DLD1 (cell line): ENCODE measurements around the gene C17orf58.
"Not testable (repeated sequence)": the region's sequence is repeated elsewhere in the genome, so short reads cannot be mapped to it uniquely, and the experiment has no call there.

ENCODE experiments used
- in situ Hi-C: cut with HindIII; loops from 2 replicates; pipeline ENCODE4 v1.10.0; 2017; ENCODE audit warnings: low sequenced_read_pairs

The C17orf58 gene

GRCh38 chr17:67996301-67997171 lies at the start of gene C17orf58:
TSS of gene C17orf58 (minus strand) at chr17:67996469. CDS start at chr17:67996198, 271 bp downstream.
- in situ Hi-C loops: not testable (repeated sequence)

GRCh38 chr17:68036304-68037147 lies 40.3 kb upstream of the C17orf58 start:
- in situ Hi-C loops: no loop called here

DNA sequence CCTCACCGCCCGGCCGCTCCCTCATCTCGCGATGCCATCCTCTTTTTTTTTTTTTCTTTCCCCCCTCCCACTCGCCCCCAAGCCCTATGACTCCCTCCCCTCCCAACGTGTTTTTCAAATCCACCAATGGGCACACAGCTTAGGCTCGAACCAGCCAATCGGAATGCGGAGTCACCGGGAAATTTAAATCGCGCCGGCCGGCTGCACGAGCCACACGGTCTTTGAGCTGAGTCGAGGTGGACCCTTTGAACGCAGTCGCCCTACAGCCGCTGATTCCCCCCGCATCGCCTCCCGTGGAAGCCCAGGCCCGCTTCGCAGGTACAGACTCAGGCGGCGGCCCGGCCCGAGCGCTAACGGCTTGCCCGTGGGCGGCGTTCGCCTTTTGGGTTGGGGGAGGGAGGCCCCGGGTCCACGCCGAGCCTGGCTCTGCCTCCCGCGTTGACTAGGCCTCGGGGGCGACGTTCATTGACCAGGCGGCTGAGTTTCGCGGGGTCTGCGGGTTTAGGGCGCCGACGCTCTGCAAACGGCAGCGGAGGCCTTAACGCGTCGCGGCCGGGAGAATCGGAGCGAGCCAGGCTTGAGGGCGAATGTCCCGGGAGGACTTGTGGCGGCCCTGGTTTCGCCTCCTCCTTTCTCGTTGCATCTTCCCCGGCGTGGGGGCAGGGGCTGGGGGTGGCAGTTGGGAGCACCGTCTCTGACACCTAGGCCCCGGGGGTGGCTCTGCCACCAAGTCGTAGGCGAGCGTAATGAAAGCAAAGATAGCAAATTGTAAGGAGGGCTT lies 39.4 kb upstream of the C17orf58 start, which contains the start of gene KPNA2:
Gene KPNA2, plus strand, starts transcription at position 213 of the 781 bp plus-strand sequence. CDS start 1,398 bp downstream, outside the sequence.
- in situ Hi-C loops: no loop called here

- in situ Hi-C loops: no loop called here
These were observed 38.9 kb upstream of the C17orf58 start for GRCh38 chr17:68035131-68035522.

DNA sequence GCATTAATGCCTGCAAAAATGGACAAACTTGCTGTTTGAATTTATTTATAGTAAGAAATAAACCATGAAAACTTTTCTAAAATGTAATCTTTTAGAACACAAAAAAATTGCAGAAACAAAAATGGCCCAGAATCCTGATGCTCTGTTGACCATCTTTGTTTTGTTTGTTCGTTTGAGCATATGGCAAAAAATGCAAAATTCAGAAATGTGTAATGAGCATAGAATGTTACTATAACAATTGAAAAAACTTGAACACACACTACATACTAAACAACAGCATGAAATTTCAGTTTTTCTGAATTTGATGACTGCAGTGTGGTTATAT lies 38.1 kb upstream of the C17orf58 start:
- in situ Hi-C loops: no loop called here

DNA sequence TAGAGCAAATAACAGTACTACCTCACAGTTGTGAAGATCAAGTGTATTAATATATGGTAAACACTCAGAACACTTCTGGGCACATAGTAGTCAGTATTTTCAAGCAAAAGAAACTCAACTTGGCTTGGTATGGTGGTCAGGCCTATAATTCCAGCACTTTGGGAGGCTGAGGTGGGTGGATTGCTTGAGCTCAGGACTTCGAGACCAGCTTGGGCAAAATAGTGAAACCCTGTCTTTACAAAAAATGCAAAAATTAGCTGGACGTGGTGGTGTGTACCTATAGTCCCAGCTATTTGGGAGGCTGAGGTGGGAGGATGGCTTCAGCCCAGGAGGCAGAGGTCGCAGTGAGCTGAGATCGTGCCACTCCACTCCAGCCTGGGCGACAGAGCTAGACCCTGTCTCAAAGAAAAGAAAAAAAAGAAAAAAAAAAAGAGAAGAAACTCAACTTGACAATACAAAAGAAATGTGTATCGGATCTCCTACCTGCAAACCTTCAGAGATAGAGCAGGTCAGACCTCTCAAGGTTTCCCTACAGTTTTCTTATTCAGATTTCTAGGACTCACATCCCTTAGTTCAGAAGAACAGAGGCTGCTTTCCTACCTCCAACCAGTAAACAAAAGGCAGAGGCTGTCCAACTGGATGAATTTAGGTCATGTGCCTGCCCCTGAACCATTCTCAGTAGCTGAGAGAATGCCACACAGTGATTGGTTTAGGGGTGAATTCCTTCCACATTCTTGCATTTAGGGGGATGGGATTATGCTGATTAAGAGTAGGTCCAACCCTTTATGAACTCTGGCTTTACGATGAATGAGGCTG lies 37.6 kb upstream of the C17orf58 start:
- in situ Hi-C loops: no loop called here

DNA sequence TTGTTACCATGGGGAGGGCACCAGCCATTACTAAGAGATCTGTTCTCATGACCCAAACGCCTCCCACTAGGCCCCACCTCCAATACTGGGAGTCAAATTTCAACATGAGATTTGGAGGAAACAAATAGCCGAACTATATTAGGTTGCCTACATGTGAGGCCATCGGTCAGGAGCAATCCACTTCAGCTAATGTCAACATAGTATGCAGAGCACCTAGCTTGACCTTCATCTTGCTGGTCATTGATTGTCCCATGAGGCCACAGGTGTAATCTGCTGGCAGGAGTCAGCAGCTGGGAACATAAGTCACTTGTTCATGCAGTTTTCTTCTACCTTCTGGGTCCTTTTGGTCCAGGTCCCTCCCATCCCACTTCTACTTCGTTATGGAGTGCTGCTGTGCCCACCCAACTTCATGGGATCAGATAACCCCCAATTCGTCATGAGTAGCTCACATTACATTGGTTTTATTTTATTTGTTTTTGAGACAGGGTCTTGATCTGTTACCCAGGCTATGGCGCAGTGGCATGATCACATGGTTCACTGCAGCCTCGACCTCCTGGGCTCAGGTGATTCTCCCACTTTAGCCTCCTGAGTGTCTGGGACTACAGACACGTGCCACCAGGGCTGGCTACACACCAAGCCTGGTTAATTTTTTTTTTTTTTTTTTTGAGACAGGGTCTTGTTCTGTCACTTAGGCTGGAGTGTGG lies 33.4 kb upstream of the C17orf58 start:
- in situ Hi-C loops: no loop called here

- in situ Hi-C loops: not testable (repeated sequence)
These were observed 26.3 kb upstream of the C17orf58 start for GRCh38 chr17:68022547-68022946.

GRCh38 chr17:68021963-68022362 lies 25.7 kb upstream of the C17orf58 start:
- in situ Hi-C loops: no loop called here

GRCh38 chr17:68020791-68021190 lies 24.5 kb upstream of the C17orf58 start:
- in situ Hi-C loops: not testable (repeated sequence)

GRCh38 chr17:68020409-68020756 lies 24.1 kb upstream of the C17orf58 start:
- in situ Hi-C loops: no loop called here

DNA sequence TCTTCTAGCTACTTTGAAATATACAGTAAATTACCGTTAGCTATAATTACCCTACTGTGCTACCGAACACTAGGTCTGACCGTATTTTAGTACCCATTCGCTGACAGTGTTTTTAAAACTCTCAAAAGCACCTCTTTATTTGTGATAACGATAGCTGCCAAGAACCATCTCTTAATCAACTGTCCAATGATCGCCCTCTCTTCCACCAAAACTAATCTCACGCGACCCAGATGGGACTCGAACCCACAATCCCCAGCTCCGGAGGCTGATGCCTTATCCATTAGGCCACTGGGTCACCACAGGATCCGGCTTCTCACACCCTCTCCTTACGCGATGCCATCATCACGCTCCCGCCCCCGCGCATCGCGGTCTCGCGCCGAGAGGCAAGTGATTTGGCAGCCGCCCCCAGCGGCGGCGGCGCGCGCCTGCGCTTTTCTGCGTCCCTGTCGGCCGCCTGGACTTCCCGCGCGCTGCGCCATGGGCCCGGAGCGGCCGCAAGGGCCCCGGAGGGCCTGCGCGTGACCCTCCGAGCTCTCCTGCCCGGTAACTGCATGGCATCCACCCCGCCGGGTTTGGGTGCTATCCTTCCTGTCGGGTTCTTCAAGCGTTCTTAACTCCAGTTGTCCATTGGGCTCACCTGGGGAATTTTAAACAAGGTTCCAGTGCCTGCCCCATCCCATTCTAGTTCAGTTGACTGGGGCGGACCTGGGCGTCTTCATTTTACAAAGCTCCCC lies 23.6 kb upstream of the C17orf58 start:
- in situ Hi-C loops: no loop called here

GRCh38 chr17:68019336-68019674 lies 23.0 kb upstream of the C17orf58 start:
- in situ Hi-C loops: no loop called here

- in situ Hi-C loops: not testable (repeated sequence)
These were observed 22.2 kb upstream of the C17orf58 start for GRCh38 chr17:68018493-68018892.

GRCh38 chr17:68016838-68017237 lies 20.6 kb upstream of the C17orf58 start:
- in situ Hi-C loops: no loop called here

DNA sequence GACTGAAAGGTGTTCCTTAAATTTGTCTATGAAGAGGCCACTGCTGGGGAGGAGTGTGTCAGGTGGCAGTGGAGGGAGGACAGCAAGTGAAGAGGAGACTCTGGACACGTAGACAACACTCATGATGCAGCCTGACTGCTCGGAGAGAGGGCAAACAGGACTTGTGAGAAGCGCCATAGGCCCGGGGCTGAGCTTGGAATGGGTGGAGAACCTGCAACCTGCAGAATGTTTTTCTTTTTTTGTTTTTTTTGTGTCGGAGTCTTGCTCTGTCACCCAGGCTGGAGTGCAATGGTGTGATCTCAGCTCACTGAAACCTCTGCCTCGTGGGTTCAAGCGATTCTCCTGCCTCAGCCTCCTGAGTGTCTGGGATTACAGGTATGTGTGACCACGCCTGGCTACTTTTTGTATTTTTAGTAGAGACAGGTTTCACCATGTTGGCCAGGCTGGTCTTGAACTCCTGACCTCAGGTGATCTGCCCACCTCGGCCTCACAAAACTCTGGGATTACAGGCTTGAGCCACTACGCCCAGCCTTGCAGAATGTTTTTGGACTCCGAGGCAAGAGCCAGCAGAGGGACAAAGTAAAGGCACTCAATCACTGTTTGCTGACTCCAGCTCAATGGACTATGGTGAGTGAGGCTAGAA lies 18.9 kb upstream of the C17orf58 start:
- in situ Hi-C loops: no loop called here

DNA sequence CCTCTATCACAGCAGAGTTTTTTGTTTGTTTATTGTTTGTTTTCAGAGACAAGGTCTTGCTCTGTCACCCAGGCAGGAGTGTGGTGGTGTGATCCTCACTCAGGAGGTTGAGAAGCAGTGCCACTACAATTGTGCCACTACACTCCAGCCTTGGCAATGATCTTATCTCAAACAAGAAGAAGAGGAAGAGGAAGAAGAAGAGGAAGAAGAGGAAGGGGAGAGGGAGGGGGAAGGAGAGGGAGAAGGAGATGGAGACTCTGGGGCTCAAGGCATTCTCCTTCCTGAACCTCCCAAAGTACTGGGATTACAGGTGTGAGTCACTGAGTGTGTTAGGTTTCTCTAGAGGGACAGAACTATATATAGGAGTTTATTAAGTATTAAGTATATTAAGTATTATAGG lies 17.1 kb upstream of the C17orf58 start:
- in situ Hi-C loops: no loop called here

DNA sequence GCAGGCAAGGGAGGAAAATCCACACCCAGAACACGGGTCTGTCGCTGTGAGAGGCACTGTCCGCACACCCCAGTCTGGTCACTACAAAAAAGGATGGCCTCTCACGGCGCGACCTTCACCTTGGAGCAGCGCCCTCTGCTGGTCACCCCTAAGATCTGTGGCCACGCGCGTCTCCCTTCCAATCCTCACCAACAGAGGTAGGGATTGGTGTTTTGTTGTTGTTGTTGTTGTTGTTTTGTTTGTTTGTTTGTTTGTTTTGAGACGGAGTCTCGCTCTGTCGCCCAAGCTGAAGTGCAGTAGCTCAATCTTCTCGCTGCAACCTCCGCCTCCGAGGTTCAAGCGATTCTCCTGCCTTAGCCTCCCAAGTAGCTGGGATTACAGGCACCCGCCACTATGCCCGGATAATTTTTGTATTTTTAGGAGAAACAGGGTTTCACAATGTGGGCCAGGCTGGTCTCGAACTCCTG lies 15.0 kb upstream of the C17orf58 start:
- in situ Hi-C loops: no loop called here

- in situ Hi-C loops: no loop called here
These were observed 10.5 kb upstream of the C17orf58 start for GRCh38 chr17:68006797-68007196.
